ENCODE measurements around the gene NSFL1C.

NSFL1C gene

DNA sequence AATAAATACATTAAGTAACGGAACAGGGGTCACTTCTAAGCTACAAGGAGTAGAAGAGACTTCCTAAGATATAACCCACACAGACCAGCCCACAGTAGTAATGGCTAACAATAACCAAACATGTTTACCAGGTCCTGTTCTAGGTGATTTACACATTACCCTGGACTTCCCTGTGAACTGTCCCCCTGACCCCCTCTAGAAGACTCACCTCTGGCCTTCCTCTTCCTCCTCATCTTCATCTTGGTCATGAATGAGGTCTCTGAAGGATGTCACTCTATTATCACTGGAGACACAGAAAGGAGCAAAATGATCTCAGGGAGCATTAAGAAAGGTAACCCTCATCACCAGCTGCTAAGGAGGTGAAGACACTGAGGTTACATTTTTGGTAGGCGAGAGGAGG lies 8.7 kb downstream of the NSFL1C start:
- DNase-seq, result no peak

GRCh38 chr20:1456300-1456699 lies 10.3 kb downstream of the NSFL1C start:
- DNase-seq, result no peak

DNA sequence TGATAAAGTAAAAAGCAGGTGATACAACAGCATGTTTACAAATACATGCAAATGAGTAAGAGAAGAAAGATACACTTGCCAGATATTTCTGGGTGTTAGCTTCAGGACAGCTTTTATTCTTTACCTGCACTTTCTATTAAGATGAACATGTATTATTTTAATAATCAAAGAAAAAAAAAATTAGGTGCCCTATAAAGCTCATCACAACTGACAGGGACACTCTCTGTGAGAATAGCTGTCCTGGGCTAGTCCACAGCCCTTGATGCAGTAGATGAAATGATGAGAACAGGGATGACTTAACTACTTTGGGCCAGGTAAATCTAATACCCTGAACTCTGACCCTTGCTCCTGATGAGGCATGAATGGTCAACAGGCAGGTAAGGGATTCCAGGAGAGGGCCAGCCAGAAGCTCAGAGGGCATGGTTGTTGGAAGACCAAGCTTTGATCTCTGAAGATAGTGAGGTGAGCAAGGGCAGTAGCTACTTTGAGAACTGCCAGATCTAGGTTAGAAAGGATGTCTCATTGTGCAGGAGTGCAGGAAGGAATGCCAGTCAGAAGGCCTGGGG lies 15.6 kb downstream of the NSFL1C start:
- DNase-seq, result no peak

- DNase-seq, result no peak
These were observed 17.3 kb downstream of the NSFL1C start for GRCh38 chr20:1449370-1449769.

DNA sequence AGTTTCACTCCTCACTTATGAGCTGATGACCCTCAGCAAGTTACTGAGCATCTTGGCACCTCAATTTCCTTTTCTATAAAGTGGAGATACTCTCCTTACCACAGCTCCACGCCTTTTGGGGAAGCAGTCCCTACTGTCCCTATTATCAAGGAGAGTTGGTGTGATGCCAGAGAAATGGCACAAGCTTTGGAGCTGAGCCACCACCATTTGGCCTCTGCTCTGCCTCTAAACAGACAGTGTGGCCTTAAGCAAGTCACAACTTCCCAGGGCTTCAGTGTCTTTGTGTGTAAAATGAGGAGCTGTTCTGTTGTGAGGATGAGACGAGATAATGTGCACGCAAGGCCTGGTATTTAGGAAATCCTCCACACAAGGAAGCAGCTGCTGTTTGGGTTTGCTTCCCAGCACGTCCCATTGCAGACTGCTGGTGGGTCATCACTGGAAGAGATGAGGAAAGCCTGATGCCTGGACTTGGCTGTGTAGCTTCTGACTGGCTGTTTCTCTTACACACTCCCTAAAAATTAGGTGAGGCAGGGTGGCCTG lies 18.5 kb downstream of the NSFL1C start:
- no peak for DNase-seq

DNA sequence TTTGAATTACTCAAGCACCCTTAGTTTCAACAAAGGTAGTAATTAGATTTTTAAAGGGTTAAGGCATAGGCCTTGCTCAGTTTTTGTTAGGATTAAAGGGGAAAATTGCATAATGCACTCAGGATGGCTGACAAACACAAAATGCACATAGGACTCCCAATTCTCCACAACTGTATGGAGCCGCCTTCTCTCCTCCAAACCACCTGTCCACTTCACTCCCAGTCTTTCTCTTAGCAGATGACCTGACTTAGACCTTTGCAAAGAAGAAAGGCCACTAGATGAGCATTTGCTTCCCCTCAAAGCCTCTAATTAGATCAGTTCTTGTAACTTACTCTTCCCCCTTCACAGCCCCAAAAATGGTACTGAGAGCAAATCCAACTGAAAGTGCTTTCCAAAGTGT lies 20.1 kb downstream of the NSFL1C start:
- DNase-seq, result no peak

GRCh38 chr20:1443085-1443484 lies 23.6 kb downstream of the NSFL1C start:
- DNase-seq, result no peak

GRCh38 chr20:1442304-1442703 lies 24.3 kb downstream of the NSFL1C start:
- no peak for DNase-seq

DNA sequence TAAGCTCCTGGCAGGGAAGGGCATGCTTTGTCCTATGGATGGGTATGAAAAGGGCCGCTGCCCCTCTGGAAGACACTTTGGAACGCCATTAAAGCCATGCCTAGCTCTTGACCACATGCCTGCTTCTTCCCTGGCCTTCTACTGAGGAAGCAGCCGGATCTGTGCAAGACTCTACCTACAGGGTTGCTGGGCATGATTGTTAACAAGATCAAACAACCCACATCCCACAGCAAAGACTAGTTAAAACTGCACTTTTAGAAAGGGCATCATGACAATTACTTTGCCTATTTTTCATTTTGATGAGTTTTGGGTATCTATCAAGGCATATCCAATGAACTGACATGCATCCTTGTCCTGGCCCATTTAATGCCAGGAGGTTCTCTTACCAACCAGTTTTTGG lies 25.5 kb downstream of the NSFL1C start:
- DNase-seq, result no peak

GRCh38 chr20:1440024-1440423 lies 26.6 kb downstream of the NSFL1C start:
- DNase-seq, result peak; percentile 33

DNA sequence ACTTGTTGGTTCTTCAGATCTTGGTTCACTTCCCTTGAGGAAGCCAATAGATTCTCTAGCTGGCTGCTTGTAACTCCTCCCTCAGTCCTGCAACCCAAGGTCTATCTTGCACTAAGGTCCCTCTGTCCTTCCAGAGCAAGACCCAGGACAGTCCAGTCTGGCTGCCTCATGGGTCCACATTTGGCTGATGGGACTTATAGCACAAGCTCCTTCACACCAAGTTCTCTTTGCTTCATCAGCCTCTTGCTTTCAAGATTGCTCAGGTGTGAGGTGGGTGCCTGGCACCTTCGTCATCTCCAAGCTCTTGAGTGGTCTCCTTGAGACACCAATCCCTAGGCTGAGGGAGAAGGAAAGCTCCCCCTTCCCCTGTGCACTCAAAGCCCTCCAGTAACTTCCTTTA lies 28.3 kb downstream of the NSFL1C start:
- no peak for DNase-seq

DNA sequence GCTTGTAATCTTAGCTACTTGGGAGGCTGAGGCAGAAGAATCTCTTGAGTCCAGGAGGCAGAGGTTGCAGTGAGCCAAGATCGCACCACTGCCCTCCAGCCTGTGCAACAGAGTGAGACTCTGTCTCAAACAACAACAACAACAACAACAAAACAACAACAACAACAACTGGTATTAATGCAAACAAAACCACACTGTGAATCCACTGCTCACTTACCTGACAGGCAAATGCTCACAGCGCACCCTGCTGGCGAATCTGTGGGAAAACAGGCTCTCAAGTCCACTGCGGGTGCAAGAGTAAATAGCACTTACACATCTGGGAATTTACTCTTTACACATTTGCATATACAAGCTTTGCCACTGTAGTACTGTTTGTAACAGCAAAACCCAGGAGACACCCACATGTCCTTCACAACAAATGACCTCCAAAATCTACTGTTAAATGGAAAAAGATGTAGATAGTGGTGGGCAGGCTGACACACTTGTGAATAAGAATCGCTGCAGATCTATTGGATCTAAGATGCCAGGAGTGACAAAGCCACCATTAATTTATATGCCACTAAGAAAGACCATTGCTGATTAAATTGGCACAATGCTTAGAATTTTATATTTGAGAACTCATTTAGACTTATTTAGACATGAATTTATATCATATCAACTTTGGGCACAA lies 29.3 kb downstream of the NSFL1C start:
- peak; percentile 68 for DNase-seq

GRCh38 chr20:1436263-1436662 lies 30.4 kb downstream of the NSFL1C start:
- DNase-seq, result no peak

DNA sequence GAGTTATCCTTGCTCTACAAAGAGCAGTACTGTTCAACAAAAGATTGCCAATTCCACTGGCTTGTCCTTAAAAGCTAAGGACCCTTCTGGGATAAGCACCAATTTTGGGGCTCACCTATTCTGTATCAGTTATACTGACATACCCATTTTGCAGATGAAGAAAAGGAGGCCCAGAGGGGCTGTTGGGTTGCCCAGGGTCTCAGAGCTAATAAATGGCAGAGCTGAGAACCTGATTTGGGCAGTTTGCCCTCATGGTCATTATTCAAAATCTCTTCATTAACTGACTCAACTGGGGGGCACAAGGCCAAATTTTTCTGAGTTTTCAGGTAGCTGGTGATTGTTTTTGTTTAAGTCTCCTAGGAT lies 31.3 kb downstream of the NSFL1C start:
- DNase-seq, result no peak

- DNase-seq, result peak; percentile 95
These were observed 31.9 kb downstream of the NSFL1C start for GRCh38 chr20:1434571-1435336.

- no peak for DNase-seq
These were observed 35.5 kb downstream of the NSFL1C start for GRCh38 chr20:1431158-1431557.

- DNase-seq, result peak; percentile 94
These were observed 36.6 kb downstream of the NSFL1C start for GRCh38 chr20:1430004-1430451.

GRCh38 chr20:1429143-1429728 lies 37.4 kb downstream of the NSFL1C start:
- DNase-seq, result no peak

- DNase-seq, result peak; percentile 52
These were observed 39.1 kb downstream of the NSFL1C start for GRCh38 chr20:1427457-1428054.

GRCh38 chr20:1426231-1426849 lies 40.3 kb downstream of the NSFL1C start:
- no peak for DNase-seq

DNA sequence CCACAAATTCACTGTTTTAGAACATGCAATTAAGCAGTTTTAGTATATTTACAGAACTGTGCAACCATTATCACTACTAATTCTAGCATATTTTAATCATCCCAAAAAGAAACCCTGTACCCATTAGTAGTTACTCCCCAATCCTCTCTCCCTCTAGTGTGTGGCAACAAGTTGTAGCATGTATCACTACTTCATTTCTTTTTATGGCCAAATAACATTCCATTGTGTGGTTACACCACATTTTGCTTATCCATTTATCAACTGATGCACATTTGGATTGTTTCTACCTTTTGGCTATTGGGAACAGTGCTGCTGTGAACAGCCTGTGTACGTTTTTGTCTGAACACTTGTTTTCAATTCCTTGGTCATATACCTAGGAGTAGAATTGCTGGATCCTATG lies 42.3 kb downstream of the NSFL1C start:
- DNase-seq, result no peak

GRCh38 chr20:1423625-1424106 lies 43.0 kb downstream of the NSFL1C start:
- DNase-seq, result peak; percentile 83

GRCh38 chr20:1423206-1423605 lies 43.4 kb downstream of the NSFL1C start:
- no peak for DNase-seq

Data from HCEC 1CT (cell line).